D721Med (cell line): ENCODE measurements around the gene ARHGAP27.

Source experiments
- DNase-seq: peaks from one replicate; pipeline ENCODE4 v3.0.0; 2011; ENCODE audit warnings: low spot score; ENCODE audit not compliant: insufficient read length
- FAIRE-seq: peaks from 2 replicates; lab custom pipeline; 2011; peaks lifted over from hg19 to GRCh38; lab: Jason Lieb, UNC
- TF ChIP-seq, protein P1 (sequence below): IDR thresholded peaks from 2 replicates; pipeline ENCODE4 v1.5.1; 2012; ENCODE audit warnings: mild to moderate bottlenecking, control low read depth; ENCODE audit not compliant: insufficient read depth; ENCODE audit errors: missing control alignments

ARHGAP27 gene

GRCh38 chr17:45425125-45425983 lies 7.3 kb downstream of the ARHGAP27 start:
- TF ChIP-seq, protein P1, sequence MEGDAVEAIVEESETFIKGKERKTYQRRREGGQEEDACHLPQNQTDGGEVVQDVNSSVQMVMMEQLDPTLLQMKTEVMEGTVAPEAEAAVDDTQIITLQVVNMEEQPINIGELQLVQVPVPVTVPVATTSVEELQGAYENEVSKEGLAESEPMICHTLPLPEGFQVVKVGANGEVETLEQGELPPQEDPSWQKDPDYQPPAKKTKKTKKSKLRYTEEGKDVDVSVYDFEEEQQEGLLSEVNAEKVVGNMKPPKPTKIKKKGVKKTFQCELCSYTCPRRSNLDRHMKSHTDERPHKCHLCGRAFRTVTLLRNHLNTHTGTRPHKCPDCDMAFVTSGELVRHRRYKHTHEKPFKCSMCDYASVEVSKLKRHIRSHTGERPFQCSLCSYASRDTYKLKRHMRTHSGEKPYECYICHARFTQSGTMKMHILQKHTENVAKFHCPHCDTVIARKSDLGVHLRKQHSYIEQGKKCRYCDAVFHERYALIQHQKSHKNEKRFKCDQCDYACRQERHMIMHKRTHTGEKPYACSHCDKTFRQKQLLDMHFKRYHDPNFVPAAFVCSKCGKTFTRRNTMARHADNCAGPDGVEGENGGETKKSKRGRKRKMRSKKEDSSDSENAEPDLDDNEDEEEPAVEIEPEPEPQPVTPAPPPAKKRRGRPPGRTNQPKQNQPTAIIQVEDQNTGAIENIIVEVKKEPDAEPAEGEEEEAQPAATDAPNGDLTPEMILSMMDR: no peak
- FAIRE-seq: no peak
- no peak for DNase-seq

GRCh38 chr17:45424769-45425124 lies 7.9 kb downstream of the ARHGAP27 start:
- FAIRE-seq (no peak), DNase-seq (no peak)
- TF ChIP-seq, protein P1: no peak

- no peak for FAIRE-seq
- no peak for DNase-seq
- TF ChIP-seq, protein P1: no peak
These were observed 8.7 kb downstream of the ARHGAP27 start for GRCh38 chr17:45423975-45424335.

DNA sequence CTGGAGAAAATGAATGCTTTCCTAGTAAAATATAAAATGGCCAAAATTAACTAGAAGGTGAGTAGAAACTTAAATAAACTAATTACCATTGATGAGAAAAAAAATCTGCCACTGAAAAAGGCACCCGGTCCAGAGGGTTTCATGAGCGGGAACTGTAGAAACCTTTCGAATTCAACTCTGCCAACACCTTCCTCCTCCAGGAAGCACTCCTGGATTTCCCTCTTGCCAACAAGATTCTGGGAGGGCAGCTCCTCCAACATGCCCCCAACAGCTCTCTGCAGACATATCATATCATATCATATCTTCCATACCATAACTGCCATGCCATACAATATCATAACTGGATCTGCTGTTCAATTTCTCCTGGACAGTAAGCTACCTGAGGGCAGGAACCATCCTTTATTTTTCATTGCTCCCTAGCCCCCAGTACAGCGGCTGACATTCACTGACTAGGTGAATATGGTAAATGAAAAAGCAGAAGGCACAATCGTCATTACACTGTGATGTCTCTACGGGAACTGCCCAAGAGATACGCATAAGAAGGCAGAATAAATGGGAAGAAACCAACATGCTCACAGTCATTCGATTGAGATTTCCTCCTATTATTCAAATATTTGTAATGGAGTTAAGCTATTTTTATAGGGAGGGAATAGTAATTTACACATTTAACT lies 9.2 kb downstream of the ARHGAP27 start:
- DNase-seq (no peak), FAIRE-seq (no peak)
- TF ChIP-seq, protein P1: no peak

DNA sequence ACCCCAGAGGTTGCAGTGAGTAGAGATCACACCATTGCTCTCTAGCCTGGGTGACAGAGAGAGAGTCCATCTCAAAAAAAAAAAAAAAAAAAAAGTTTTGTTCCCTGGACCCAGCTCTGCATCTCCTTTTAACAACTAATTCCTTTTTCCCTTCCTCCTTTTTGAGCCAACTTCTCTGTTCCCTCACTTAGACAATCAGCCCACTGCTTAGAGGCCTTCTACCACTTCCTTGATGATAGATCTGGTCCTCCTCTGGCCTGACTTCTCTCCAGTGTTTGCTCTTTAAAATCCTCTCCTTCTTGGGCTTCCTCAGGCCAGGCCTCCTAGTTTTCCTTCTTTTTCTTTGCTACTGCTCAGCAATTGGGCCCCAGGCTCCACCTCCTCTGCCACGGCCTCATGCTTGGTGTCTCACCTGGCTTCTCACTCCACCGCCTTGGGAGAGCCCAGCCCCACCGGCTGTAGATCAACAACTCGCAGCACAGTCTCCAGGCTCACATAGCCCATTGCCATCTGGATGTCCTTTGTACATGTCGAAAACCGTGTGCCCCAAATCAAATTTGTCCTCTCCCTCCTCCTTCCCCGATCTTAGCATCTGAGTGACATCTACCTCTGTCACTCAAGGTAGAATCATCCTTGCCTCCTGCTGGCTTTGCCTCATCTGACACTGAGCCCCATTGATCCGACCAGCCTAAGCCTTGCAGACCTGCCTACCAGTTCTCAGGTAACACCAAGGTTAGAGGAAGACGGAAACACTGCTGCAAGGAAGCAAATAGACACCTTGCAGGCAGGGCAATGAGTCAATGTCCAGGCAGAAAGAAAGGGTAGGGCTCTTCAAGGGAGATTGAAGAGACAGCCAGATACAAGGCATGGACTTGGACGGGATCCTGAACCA lies 17.4 kb downstream of the ARHGAP27 start:
- FAIRE-seq (no peak), DNase-seq (no peak)
- TF ChIP-seq, protein P1: no peak

DNA sequence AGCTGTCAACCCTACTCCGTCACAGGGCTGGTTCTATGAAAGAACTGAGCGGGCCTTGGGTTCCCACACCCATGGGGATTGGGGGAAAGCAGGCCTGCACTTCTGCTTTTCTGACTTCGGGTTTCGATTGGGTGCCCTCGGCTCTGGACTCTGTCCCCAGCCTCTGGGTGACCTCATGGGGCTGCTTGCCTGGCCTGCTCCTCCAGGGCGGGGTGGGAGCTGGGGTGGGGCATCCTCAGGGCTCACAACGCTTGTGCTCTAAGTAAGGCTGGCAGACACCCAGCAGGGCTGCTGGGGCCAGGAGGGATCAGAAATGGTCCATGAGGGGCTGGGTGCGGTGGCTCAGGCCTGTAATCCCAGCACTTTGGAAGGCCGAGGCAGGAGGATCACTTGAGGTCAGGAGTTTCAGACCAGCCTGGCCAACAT lies 19.2 kb downstream of the ARHGAP27 start:
- DNase-seq: no peak
- FAIRE-seq: no peak
- TF ChIP-seq, protein P1: no peak
